ENCODE measurements around the gene CLN3. TPM values are rescaled to one million over a fixed set of nuclear protein-coding genes. Genes with fewer than 3 reads are reported as not detected.
"Not testable (repeated sequence)": the region's sequence is repeated elsewhere in the genome, so short reads cannot be mapped to it uniquely, and the experiment has no call there.

CLN3 gene
- total RNA-seq, 1 donor from 2014 or later = 12.7 TPM

DNA sequence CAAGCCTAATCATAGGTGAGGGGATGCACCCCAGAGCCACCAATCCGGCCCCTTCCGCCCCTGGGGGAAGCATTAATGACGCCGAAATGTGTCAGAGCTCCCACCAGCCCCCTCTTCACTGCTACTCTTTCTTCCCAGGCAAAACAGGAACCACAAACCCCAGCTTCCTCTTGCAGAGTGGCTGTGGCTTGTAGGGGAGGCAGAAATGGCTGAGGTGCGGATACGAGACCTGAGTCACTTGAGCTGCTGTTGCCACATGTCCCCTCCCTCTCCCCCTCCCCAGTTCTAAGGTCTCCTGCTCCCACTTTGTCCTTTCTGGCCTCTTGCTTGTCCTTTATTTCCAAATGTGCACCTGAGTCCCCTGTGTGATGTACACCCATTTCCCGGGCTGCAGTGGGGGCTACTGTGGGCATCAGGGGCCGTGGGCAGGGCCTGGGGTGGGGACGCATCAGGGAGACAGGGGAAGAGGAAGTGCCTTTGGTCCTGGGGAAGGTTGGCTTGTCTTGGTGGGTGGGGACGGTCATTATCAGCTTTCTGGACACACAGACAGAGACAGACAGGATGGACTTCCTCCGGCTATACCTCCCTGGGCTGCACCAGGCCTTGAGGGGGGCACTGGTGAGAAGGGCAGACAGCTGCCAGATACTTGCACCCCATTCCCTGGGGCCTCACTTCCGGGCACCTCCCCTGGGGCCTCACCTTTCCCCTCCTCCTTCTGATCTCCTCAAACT is 2.4 kb upstream of the CLN3 start, which contains the start of gene APOBR:
TSS of gene APOBR (plus strand) at position 523 of the 731 bp plus-strand sequence. CDS start at position 562, 39 bp downstream.
- DNase-seq (ENCODE audit: low read depth, low spot score) = no peak

DNA sequence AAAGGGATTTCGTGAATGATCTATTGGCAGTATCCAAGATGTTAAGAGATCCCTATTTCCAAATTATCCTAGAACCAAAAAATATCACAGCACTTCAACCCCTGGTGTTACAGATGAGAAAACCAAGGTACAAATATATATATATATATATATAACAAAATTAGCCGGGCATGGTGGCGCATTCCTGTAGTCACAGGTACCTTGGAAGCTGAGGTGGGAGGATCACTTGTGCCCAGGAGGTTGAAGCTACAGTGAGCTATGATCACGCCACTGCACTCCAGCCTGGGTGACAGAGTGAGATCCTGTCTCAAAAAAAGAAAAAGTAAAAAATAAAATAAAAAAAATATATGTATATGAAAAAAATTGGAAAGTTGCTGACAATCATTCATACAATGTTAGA is 637 bp upstream of the CLN3 start:
- no peak for DNase-seq (ENCODE audit: low read depth, low spot score)

DNA sequence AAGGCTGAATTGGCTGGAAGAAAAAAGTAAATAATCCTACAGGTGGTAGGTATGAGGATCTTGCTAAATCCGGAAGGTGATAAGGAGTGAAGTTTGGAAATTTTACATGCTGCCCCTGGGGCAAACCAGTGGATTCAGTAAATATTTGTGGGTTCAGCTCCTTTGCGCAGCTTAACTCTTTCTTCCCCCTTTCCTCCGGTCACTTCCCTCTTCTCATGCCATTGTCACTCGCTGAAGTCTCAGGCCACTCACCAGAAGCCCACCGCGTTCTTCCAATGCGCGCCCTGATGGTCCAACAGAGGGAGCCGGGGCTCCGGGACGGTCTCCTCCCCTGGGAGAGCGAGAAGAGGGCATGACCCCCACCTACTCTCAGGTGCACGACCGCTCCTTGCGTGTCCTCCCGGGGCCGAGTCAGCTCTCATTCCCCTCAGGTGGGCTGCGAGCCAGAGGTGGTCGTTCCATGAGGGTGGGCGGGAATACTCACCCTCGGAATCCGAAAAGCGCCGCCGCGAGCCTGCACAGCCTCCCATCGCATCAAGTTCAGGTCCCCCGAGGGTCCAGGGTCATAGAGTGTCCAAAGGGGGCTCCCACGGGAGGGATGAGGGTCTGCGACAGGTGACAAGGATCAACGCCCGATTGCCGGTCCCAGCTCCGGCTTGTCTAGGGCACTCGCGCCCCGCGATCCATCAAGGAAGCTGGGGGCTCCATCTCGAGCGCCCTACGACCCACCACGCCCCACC is 474 bp downstream of the CLN3 start:
- DNase-seq (ENCODE audit: low read depth, low spot score) = no peak

DNA sequence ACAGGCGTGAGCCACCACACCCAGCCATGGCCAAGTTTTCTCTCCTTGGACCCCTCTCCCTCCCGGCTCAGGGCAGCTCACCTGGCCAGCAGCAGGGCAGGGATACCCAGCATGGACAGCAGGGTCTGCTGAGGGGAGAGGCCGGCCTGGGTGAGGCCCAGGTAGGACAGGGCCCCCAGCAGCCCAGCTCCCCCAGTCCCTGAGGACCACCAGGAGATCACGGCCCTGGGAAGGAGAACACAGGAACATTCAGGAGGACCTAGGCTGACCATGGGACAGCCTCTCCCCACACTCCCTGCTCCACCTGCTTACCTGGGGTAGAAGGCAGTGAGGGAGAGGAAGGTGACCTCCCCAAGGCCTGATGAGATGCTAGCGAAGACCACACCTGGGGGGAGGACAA is 5.6 kb downstream of the CLN3 start:
- DNase-seq (ENCODE audit: low read depth, low spot score) = no peak

DNA sequence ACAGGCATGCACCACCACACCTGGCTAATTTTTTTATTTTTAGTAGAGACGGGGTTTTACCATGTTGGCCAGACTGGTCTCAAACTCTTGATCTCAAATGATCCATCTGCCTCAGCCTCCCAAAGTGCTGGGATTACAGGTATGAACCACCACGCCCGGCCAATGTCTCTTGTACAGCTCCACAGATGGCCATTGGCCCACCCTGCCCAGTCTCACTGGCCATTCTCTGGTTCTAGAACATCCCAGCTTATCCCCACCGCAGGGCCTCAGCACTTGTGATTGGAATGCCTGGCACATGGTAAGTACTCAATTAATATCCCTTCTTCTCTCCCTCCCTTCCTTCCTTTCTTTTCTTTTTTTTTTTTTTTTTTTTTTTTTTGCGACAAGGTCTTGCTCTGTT is 8.5 kb downstream of the CLN3 start:
- not testable (repeated sequence) for DNase-seq (ENCODE audit: low read depth, low spot score)

DNA sequence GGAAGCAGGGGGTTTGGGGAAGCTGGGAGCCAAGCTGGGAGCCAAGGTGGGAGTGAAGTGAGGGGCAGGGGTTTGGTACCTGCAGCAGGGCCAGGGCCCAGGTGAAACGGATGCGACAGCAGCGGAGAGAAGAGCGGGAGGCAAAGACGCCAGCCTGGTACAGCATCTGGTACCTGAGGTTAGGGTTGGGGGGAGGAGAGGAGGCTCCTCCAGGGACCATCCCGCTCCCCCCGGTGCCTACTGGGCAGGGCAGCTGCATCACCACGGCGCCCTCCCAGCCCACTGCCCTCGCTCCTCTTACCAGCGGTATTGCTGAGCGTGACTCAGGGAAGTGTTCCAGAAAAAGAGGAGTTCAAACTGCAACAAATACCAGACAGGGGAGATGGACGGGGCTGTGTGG is 9.8 kb downstream of the CLN3 start:
- no peak for DNase-seq (ENCODE audit: low read depth, low spot score)

DNA sequence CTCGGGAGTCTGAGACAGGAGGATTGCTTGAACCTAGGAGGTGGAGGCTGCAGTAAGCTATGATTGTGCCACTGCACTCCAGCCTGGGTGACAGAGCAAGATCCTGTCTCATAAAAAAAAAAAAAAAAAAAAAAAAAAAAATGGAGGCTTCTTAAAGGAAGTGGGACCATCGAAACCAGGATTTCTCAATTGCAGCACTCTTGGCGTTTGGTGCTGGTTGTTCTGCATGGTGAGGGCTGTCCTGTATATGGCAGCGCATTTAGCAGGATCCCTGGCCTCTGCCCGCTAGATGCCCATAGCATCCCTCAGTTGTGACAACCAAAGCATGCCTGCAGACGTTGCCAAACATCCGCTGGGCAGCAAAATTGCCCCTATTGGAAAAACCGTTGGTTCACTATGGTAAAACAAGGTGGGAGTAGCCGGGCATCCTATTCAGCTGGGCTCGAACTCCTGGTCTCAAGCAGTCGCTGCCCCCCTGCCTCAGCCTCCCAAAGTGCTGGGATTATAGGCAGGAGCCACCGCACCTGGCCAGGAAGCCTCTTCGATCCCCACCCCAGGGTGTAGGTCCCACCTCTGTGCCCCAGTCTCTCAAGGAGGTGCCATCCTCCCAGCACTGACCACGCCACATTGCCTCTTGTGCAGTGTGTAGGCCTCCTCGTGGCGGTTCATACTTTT is 13.2 kb downstream of the CLN3 start:
- no peak for DNase-seq (ENCODE audit: low read depth, low spot score)

DNA sequence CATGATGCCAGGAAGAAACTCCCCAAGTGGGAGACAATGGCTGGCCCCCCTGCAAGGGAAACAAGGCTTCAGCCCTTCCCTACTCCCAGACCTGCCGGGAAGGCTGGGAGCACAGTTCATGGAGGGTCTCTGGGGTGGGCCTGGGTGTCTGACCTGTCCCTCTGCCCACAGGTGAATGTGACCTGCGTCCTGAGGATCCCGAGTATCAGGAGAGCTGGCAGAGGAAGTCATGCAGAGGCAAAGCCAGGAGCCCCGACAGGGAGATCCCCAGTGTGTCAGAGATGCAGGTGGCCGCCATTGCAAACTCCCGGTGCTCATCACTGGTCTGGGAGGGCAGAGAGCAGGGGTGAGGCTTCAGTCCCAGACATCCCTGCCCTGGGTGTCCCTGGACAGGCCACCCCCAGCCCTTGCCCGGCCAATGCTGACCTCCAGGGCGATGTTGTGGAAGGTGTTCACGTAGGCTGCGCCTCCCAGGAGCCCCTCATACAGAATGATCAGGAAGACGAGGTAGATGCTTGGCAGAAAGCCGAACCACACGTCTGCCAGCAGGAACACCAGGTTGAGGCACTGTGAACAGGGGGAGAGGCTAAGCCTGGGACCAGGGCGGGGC is 14.5 kb downstream of the CLN3 start:
- no peak for DNase-seq (ENCODE audit: low read depth, low spot score)

DNA sequence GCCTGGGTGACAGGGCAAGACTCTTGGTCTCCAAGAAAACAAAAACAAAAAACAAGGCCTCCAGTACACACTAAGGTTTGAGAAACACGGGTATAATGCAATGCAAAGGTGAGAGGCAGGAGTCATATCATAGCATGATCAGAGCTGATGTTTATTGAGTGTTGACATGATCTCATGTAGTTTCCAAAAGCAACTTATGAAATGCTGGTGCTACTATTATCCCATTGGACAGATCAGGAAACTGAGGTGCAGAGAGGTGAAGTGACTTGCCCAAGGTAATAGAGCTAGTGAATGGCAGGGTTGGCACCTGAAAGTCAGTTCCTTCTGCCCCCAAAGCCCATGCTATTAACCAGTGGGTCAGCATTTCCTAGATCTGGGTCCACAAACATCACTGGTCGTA is 16.7 kb downstream of the CLN3 start:
- DNase-seq (ENCODE audit: low read depth, low spot score) = no peak

DNA sequence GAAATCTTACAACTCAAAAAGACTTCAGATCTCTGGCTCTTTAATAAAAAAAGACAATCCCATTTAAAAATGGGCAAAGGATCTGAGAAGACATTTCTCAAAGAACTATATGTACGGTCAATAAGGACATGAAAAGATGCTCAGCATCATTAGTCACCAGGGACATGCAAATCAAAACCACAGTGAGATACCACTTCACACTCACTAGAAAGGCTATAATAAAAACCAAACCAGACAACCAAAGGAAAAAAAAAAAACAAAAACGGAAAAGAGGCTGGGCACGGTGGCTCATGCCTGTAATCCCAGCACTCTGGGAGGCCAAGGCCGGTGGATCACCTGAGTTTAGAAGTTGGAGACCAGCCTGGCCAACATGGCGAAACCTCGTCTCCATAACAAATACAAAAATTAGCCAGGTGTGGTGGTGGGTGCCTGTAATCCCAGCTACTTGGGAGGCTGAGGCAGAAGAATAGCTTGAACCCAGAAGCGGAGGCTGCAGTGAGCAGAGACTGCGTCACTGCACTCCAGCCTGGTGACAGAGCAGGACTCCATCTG is 18.1 kb downstream of the CLN3 start:
- DNase-seq (ENCODE audit: low read depth, low spot score) = no peak

DNA sequence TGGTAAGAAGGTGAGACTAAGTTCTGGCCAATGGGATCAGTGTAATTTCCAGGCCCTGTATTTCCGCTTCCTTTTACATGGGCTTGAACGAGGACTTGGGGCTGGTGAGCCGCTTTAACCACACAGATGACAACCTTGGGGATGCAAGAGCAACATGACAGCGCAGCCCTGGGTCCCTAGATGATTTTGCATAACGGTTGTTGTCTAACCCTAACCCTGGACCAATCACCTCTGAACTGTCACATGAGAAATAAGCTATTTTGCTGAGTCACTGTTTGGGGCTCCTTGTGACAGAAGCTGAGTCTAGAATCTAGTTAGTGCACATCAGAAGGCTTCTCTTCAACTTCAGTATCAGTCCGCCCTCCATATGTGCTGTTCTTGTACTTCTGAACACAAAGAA is 44.8 kb downstream of the CLN3 start:
- DNase-seq (ENCODE audit: low read depth, low spot score) = not testable (repeated sequence)

DNA sequence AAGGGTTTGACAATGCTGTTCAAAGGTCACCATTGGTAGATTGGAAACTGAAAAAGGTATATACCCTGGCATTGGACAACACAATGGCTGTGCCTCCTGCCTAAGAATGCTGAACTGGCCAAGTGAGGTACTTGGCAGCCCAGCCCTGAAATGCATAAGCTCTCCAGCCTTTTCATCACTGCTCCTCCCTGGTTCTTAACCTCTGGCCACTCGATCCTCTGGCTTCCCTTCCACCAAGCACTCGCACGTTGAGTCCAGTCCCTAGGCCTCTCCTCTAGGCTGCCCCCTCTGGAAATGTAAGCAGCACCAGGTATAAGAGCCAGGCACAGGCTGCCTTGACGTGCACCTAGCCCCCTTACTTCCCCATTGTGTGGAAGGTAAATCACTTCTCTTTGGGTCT is 45.5 kb downstream of the CLN3 start:
- not testable (repeated sequence) for DNase-seq (ENCODE audit: low read depth, low spot score)

DNA sequence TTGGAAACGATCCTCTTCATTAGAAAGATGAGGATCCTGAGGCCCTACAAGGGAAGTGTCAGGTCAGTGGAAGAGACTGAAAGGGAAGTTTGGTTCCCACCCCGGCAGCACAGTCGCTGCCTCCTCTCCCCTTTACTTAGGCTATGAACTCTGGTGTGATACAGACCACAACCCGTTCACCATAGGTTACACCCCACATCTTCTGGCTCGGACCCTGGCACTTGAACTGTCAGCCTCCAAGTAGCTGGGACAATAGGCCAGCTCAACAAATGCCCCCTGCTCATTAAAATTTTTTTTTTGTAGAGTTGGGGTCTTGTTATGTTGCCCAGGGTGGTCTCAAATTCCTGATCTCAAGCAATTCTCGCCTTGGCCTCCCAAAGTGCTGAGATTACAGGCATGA is 47.9 kb downstream of the CLN3 start:
- DNase-seq (ENCODE audit: low read depth, low spot score) = not testable (repeated sequence)

DNA sequence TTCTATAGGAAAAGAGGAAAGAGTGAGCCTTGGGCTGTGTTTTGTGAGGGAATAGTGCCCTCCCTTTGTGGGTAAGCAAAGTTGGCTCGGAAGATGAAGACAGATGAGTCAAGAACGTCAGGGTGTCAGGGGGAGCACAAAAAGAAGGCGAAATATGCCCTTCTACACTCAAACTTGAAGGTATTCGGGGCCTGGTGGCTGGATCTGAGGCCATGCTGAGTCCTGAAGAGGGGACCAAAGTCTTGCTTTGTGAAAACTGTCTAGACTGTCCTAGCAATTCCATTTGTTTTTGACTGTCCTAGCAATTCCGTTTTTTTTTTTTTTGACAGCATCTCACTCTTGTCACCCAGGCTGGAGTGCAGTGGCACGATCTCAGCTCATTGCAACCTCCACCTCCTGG is 53.0 kb downstream of the CLN3 start:
- DNase-seq (ENCODE audit: low read depth, low spot score) = not testable (repeated sequence)

DNA sequence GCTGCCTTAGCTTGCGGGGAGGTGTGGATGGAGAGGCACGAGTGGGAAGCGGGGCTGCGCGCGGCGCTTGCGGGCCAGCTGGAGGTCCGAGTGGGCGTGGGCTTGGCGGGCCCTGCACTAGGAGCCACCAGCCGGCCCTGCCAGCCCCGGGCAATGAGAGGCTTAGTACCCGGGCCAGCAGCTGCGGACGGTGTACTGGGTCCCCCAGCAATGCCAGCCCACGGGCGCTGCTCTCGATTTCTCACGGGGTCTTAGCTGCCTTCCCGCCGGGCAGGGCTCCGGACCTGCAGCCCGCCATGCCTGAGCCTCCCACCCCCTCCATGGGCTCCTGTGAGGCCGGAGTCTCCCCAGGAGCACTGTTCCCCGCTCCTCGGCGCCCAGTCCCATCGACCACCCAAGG is 56.5 kb downstream of the CLN3 start:
- DNase-seq (ENCODE audit: low read depth, low spot score) = not testable (repeated sequence)

Other genes with a start within 250 kb of the CLN3 start
- gene SBK1, start 199.5 kb downstream of the CLN3 start, total RNA-seq = 0.04 and 0.07 TPM in 2 replicates
- 2.2 TPM in 1 of 2 replicates, not detected in the other for gene NPIPB6, start 128.6 kb downstream of the CLN3 start, total RNA-seq
- 63.3 and 147 TPM in 2 replicates for gene EIF3CL, start 88.2 kb downstream of the CLN3 start, total RNA-seq
- gene NPIPB7, start 19.7 kb downstream of the CLN3 start, total RNA-seq = not detected in 2 replicates
- gene APOBR, start 2.6 kb upstream of the CLN3 start, total RNA-seq = not detected in 2 replicates
- not detected in 2 replicates for gene IL27, start 14.8 kb upstream of the CLN3 start, total RNA-seq
- gene NUPR1, start 46.9 kb upstream of the CLN3 start, total RNA-seq = 2.5 and 11.4 TPM in 2 replicates
- 8.3 and 8.9 TPM in 2 replicates for gene SGF29, start 61.8 kb upstream of the CLN3 start, total RNA-seq
- 0.07 TPM in 1 of 2 replicates, not detected in the other for gene SULT1A2, start 105.0 kb upstream of the CLN3 start, total RNA-seq
- 13.1 and 17.3 TPM in 2 replicates for gene SULT1A1, start 118.0 kb upstream of the CLN3 start, total RNA-seq
- not detected in 2 replicates for gene NPIPB8, start 146.0 kb upstream of the CLN3 start, total RNA-seq
- gene EIF3C, start 219.4 kb upstream of the CLN3 start, total RNA-seq = 178 and 451 TPM in 2 replicates